ENCODE measurements around the gene GREB1.

The GREB1 gene

GRCh38 chr2:11566383-11566782 lies 32.5 kb downstream of the GREB1 start:
- no peak overlapping the region for H3K4me3 ChIP-seq (ENCODE audit: low read depth, low read length)
- DNase-seq (ENCODE audit: low read depth) = no peak

DNA sequence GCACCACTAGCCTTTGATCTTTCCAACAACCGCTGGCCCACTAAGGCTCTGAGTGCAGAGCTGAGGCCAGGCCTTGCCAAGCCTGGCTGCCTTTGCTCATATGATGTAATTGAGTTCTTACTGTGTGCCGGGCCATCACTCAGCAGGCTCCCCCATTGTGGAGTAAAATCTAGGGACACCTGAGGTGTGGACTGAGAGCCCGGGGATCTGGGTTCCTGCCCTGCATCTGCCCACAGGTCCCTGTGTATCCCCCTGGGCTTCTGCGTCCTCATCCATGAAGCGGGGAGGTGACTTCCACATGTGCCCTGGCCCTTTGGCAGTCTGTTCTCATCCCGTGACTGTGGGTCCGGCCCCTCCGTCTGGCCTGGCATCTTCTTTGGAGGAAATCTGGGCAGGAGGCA lies 33.8 kb downstream of the GREB1 start:
- no peak for DNase-seq (ENCODE audit: low read depth)
- TF ChIP-seq, protein P1, sequence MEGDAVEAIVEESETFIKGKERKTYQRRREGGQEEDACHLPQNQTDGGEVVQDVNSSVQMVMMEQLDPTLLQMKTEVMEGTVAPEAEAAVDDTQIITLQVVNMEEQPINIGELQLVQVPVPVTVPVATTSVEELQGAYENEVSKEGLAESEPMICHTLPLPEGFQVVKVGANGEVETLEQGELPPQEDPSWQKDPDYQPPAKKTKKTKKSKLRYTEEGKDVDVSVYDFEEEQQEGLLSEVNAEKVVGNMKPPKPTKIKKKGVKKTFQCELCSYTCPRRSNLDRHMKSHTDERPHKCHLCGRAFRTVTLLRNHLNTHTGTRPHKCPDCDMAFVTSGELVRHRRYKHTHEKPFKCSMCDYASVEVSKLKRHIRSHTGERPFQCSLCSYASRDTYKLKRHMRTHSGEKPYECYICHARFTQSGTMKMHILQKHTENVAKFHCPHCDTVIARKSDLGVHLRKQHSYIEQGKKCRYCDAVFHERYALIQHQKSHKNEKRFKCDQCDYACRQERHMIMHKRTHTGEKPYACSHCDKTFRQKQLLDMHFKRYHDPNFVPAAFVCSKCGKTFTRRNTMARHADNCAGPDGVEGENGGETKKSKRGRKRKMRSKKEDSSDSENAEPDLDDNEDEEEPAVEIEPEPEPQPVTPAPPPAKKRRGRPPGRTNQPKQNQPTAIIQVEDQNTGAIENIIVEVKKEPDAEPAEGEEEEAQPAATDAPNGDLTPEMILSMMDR (IDR thresholded peaks at IDR 0.05; ENCODE audit: insufficient read depth, low read depth, low read length, missing control alignments) = no peak
- H3K4me3 ChIP-seq (ENCODE audit: low read depth, low read length) = no peak overlapping the region

More at GRCh38 chr2:11566383-11566782, 32.5 kb downstream of the GREB1 start:
- TF ChIP-seq, protein P1 (IDR thresholded peaks at IDR 0.05; ENCODE audit: insufficient read depth, low read depth, low read length, missing control alignments) = no peak

- DNase-seq (ENCODE audit: low read depth) = no peak
- TF ChIP-seq, protein P1 (IDR thresholded peaks at IDR 0.05; ENCODE audit: insufficient read depth, low read depth, low read length, missing control alignments) = no peak
- no peak overlapping the region for H3K4me3 ChIP-seq (ENCODE audit: low read depth, low read length)
These were observed 34.6 kb downstream of the GREB1 start for GRCh38 chr2:11568436-11568835.

- H3K4me3 ChIP-seq (ENCODE audit: low read depth, low read length) = no peak overlapping the region
- TF ChIP-seq, protein P1 (IDR thresholded peaks at IDR 0.05; ENCODE audit: insufficient read depth, low read depth, low read length, missing control alignments) = no peak
- no peak for DNase-seq (ENCODE audit: low read depth)
These were observed 35.8 kb downstream of the GREB1 start for GRCh38 chr2:11569636-11570035.

DNA sequence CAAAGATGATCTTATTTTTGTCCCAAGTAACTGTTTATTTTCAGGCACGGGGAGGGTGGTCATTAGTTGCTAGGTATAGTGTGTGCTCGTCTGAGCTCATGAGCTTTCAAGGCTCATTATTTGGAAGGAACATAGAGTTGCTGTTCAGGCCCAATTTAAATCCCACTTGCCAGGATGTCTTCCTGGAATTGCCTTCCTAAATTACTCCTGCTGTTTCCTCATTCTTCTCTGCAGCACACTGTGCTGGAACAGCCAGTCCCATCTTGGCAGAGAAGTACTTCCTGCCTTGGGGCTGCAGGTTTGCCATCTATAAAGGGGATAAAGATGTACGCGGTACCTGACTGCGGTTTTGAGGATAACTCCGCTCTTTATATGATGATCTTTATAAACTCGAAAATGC lies 37.3 kb downstream of the GREB1 start:
- no peak for DNase-seq (ENCODE audit: low read depth)
- TF ChIP-seq, protein P1 (IDR thresholded peaks at IDR 0.05; ENCODE audit: insufficient read depth, low read depth, low read length, missing control alignments) = no peak

GRCh38 chr2:11572996-11573395 lies 39.2 kb downstream of the GREB1 start:
- DNase-seq (ENCODE audit: low read depth) = no peak
- TF ChIP-seq, protein P1 (IDR thresholded peaks at IDR 0.05; ENCODE audit: insufficient read depth, low read depth, low read length, missing control alignments) = no peak
- H3K4me3 ChIP-seq (ENCODE audit: low read depth, low read length) = no peak overlapping the region

More for the DNA sequence above, 37.3 kb downstream of the GREB1 start:
- H3K4me3 ChIP-seq (ENCODE audit: low read depth, low read length) = no peak overlapping the region

GRCh38 chr2:11573418-11574175 lies 39.8 kb downstream of the GREB1 start:
- TF ChIP-seq, protein P1 (IDR thresholded peaks at IDR 0.05; ENCODE audit: insufficient read depth, low read depth, low read length, missing control alignments) = no peak
- DNase-seq (ENCODE audit: low read depth) = no peak
- no peak overlapping the region for H3K4me3 ChIP-seq (ENCODE audit: low read depth, low read length)

Measured in GM12865 (cell line).